Ishikawa (cell line): ENCODE measurements around the gene SOS1.

ENCODE experiments used
- CREB1 ChIP-seq: IDR thresholded peaks from 2 replicates; pipeline ENCODE4 v1.6.1; 2012; ENCODE audit warnings: low read depth
- EP300 ChIP-seq: IDR thresholded peaks from 2 replicates; pipeline ENCODE4 v1.6.1; 2012; ENCODE audit warnings: borderline replicate concordance

DNA sequence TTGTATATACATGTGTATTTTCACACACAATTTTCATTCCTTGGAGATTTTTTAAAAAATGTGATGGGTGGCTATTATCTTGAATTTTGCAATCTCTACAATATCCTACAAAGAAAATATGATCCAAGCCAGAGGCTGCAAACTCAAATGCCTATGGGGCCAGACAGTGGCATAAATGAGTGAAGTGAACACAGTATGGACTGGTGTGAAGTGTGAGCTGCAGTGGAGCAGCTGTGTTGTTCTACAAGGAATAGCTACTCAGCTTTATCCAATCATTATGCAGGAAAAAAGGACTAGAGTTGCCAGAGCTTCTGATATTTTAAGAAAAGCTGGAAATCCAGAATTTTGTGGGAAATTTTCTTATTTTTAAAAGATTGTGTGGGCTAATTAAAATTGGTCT is 169.1 kb downstream of the SOS1 start:
- TF ChIP-seq EP300 = no peak
- TF ChIP-seq CREB1 = no peak
